Measurements from ENCODE around the gene LSM3. TPM values are rescaled to one million over a fixed set of nuclear protein-coding genes. Genes with fewer than 3 reads are reported as not detected.

The LSM3 gene
- polyA plus RNA-seq, 4 donors = 14.2 to 20.4 (median 17.2) TPM

Other genes starting within 250 kb of the LSM3 start
- 10 to 100 TPM; 16.5 to 21.7 (median 17.6) TPM for gene CHCHD4, start 53.9 kb upstream of the LSM3 start, polyA plus RNA-seq (ENCODE audit: insufficient read length in 4 of 4)
- 10 to 100 TPM; 52.8 to 63.9 (median 56.9) TPM for gene TMEM43, start 53.8 kb upstream of the LSM3 start, polyA plus RNA-seq (ENCODE audit: insufficient read length in 4 of 4)
- 10 to 100 TPM; 42.4 to 53.5 (median 48.7) TPM for gene XPC, start 216 bp upstream of the LSM3 start, polyA plus RNA-seq (ENCODE audit: insufficient read length in 4 of 4)
- gene SLC6A6, start 223.8 kb downstream of the LSM3 start, polyA plus RNA-seq (ENCODE audit: insufficient read length in 4 of 4) = 10 to 100 TPM; 16.0 to 26.0 (median 21.2) TPM